Measurements from ENCODE around the gene ERG. TPM values are rescaled to one million over a fixed set of nuclear protein-coding genes. Genes with fewer than 3 reads are reported as not detected.

ERG gene
- total RNA-seq, 1 experiment from 2014 or later: 0.11 TPM

- H2BK15ac ChIP-seq (ENCODE audit: low read depth, low read length): no peak overlapping the region
- H3K79me2 ChIP-seq (ENCODE audit: insufficient read depth, low read length): no peaks in the 10 kb centered on the region
- H3K79me1 ChIP-seq (ENCODE audit: insufficient read depth, low read depth, low read length, poor library complexity, severe bottlenecking): no peaks in the 10 kb centered on the region
- no peaks in the 10 kb centered on the region for H3K4me1 ChIP-seq (ENCODE audit: insufficient read depth, low read length)
- TF ChIP-seq, protein P1, sequence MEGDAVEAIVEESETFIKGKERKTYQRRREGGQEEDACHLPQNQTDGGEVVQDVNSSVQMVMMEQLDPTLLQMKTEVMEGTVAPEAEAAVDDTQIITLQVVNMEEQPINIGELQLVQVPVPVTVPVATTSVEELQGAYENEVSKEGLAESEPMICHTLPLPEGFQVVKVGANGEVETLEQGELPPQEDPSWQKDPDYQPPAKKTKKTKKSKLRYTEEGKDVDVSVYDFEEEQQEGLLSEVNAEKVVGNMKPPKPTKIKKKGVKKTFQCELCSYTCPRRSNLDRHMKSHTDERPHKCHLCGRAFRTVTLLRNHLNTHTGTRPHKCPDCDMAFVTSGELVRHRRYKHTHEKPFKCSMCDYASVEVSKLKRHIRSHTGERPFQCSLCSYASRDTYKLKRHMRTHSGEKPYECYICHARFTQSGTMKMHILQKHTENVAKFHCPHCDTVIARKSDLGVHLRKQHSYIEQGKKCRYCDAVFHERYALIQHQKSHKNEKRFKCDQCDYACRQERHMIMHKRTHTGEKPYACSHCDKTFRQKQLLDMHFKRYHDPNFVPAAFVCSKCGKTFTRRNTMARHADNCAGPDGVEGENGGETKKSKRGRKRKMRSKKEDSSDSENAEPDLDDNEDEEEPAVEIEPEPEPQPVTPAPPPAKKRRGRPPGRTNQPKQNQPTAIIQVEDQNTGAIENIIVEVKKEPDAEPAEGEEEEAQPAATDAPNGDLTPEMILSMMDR (conservative IDR thresholded peaks at IDR 0.05): peak; percentile 61
- H3K27me3 ChIP-seq (ENCODE audit: insufficient read depth, low read length): no peaks in the 10 kb centered on the region
- H3K36me3 Mint-ChIP-seq (ENCODE audit: insufficient read depth in 1 of 3, low read depth in 3 of 3): no peaks in the 10 kb centered on the region; a peak in 1 of 7 replicates
- H3K9me3 ChIP-seq (ENCODE audit: control insufficient read depth, low read depth, low read length): no peaks in the 10 kb centered on the region
- no peak overlapping the region for H3K27ac ChIP-seq (ENCODE audit: insufficient read length, low read depth, low read length)
- DNase-seq: no peak
- H2AK5ac ChIP-seq (ENCODE audit: insufficient read length, low read length): no peak overlapping the region
- H3K56ac ChIP-seq (ENCODE audit: insufficient read length, low read depth, low read length): no peak overlapping the region
- no peak overlapping the region for H4K91ac ChIP-seq (ENCODE audit: insufficient read length, low read depth, low read length)
- no peak overlapping the region for H2BK5ac ChIP-seq (ENCODE audit: insufficient read length, low read length)
- H3K14ac ChIP-seq (ENCODE audit: insufficient read depth, low read length): no peak overlapping the region
- no peak overlapping the region for H3K9ac ChIP-seq (ENCODE audit: extremely low read depth, insufficient read length, low read length)
- H2AFZ ChIP-seq (ENCODE audit: low read length): no peak overlapping the region
- no peak overlapping the region for H2BK120ac ChIP-seq (ENCODE audit: low read depth, low read length, poor library complexity, severe bottlenecking)
- H3T11ph ChIP-seq (ENCODE audit: low read length): no peak overlapping the region
- H3K4me3 Mint-ChIP-seq: no peak overlapping the region
- H3K4me2 ChIP-seq (ENCODE audit: insufficient read depth, insufficient read length, low read length): no peak overlapping the region
- no peaks in the 10 kb centered on the region for H3K4me1 Mint-ChIP-seq
- no peak overlapping the region for H3K27ac Mint-ChIP-seq
- H4K20me1 ChIP-seq (ENCODE audit: control insufficient read depth, insufficient read depth, insufficient read length): no peaks in the 10 kb centered on the region
- H3K23ac ChIP-seq (ENCODE audit: insufficient read length, low read depth, low read length): no peak overlapping the region
- no peak overlapping the region for H4K5ac ChIP-seq (ENCODE audit: insufficient read length, low read depth, low read length)
- H3K9me3 Mint-ChIP-seq: peaks cover 0 to 2% of the 10 kb centered on the region in 2 experiments; a peak in 2 of 5 replicates
- no peak overlapping the region for H2BK12ac ChIP-seq (ENCODE audit: insufficient read length, low read depth, low read length)
- H4K8ac ChIP-seq (replicated peaks; ENCODE audit: insufficient read length, low read depth, low read length): no peak overlapping the region
- no CpG with 5 or more reads among the region's 8 CpGs for WGBS (ENCODE audit: extremely low coverage, insufficient read length, low lambda C conversion rate)
- no peak overlapping the region for H3K4ac ChIP-seq (ENCODE audit: low read depth, low read length)
- H3K27me3 Mint-ChIP-seq (ENCODE audit: low read depth): no peaks in the 10 kb centered on the region
- H3K18ac ChIP-seq (ENCODE audit: insufficient read length, low read depth, low read length): no peak overlapping the region
- no peaks in the 10 kb centered on the region for H3K23me2 ChIP-seq (ENCODE audit: insufficient read length, low read depth, low read length, poor library complexity, severe bottlenecking)
- no peak overlapping the region for H2BK20ac ChIP-seq (ENCODE audit: low read depth, low read length, poor library complexity, severe bottlenecking)
Observed at GRCh38 chr21:38333301-38334272, 164.7 kb downstream of the ERG start.

All from H9 (cell line).